ENCODE data around the gene RIPK4. TPM values are rescaled to one million over a fixed set of nuclear protein-coding genes. Genes with fewer than 3 reads are reported as not detected.

The RIPK4 gene
- total RNA-seq, 1 experiment from 2014 or later, result not detected

- DNase-seq (ENCODE audit: low spot score), result no peak
- in situ Hi-C loops (cut with HindIII; ENCODE audit: low sequenced_read_pairs), result no loop called here
Measured at GRCh38 chr21:41760411-41760810, 6.4 kb downstream of the RIPK4 start.

DNA sequence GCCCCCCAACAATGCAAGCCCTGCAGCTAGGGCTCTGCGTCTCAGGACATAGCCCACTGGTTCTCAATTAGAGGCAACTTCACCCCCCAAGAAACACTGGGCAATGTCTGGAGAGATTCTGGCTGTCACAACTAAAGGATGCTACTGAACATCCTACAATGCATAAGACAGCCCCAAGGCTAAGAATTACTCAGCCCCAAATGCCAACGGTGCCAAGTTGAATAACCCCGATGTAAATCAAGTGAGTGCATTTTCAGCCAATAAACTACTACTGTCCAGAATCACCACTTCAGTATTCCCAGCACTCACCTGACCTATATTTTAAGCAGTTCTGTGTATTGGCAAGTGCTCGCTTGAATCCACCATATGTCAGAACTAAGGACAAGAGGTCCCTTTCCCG is 6.9 kb downstream of the RIPK4 start:
- in situ Hi-C loops (cut with HindIII; ENCODE audit: low sequenced_read_pairs), result no loop called here
- DNase-seq (ENCODE audit: low spot score), result no peak

- no peak for DNase-seq (ENCODE audit: low spot score)
- in situ Hi-C loops (cut with HindIII; ENCODE audit: low sequenced_read_pairs), result no loop called here
Measured at GRCh38 chr21:41759214-41759840, 7.5 kb downstream of the RIPK4 start.

DNA sequence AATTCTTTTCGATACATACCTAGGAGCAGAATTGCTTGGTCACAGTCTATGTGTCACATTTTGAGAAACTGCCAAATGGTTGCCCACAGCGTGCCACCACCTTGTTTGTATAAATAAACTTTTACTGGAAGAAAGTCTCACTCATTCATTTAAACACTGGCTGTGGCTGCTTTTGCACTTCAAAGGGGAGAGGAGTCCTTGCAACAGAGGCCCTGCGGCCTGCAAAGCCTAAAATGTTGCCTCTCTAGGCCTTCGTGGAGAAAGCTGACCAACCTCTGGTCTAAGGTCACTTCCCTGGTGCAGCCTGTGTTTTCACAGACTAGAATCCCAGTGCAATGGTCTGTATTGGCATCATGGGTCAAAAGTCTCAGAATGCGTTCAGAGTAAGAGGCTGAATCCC is 8.3 kb downstream of the RIPK4 start:
- in situ Hi-C loops (cut with HindIII; ENCODE audit: low sequenced_read_pairs), result no loop called here
- no peak for DNase-seq (ENCODE audit: low spot score)

GRCh38 chr21:41755934-41756773 is 10.7 kb downstream of the RIPK4 start:
- in situ Hi-C loops (cut with HindIII; ENCODE audit: low sequenced_read_pairs), result no loop called here
- no peak for DNase-seq (ENCODE audit: low spot score)

- in situ Hi-C loops (cut with HindIII; ENCODE audit: low sequenced_read_pairs), result no loop called here
- no peak for DNase-seq (ENCODE audit: low spot score)
Measured at GRCh38 chr21:41755258-41755933, 11.5 kb downstream of the RIPK4 start.

- in situ Hi-C loops (cut with HindIII; ENCODE audit: low sequenced_read_pairs), result no loop called here
- no peak for DNase-seq (ENCODE audit: low spot score)
Measured at GRCh38 chr21:41754479-41754891, 12.4 kb downstream of the RIPK4 start.

DNA sequence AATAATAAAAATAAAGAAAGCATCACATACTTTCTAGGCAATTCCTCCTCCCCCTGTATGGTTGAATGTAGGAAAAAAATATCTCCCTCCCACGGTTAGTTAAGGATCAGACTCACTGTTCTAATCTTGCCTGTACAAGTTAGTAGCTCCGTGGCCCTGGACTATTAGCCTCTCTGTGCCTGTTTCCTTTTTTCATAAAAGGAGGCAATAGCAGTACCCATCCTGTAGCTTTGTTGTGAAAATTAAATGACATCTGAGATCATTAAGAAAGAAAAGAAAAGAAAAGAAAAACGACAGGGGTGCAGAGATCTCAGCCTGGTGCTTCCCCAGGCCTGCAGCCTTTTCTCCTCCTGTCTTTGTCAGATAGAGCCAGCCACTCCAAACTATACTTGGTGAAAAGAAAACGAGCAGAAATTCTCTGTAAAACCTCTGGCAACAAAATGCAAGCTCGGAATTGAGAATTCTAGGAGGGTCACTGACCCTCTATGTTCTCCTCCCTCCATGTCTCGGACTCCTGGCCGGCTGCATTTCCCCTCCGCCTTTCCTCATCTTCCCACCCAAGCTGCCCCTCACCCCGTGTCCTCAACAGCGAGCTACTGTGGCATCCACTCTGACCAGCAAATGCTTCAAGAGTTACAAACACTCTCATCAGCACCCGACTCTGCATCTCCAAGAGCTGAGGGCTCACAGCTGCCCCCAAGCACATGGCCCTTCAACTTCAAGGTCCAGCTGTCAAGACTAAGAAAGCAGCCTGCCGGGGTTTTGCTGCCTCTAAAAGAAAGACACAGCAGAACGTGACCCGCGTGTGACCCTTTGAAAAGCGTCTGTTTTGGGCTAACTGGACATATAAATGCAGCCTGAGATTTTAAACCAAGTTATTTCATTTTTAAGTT is 13.6 kb downstream of the RIPK4 start:
- DNase-seq (ENCODE audit: low spot score), result no peak
- in situ Hi-C loops (cut with HindIII; ENCODE audit: low sequenced_read_pairs), result no loop called here

DNA sequence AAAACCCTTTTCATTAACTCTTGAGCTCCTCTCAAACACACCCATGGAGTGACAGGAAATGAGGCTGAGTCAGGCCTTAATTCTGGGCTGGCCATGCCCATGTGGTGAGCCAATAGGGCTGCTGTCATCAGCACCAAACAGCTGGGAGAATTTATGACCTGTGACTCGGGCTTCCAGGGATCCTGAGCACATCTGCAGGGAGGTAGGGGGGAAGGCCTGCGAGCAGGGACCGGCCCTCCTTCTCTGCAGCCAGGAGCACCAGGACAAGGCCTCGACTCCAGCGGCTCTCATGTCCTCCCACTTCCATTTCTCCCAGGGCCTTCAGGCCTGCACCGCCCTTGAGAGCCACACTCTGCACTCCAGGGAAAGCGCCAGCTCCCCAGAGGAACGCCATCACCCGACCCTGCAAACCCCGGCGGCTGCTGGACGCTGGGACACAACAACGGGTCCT is 14.6 kb downstream of the RIPK4 start:
- DNase-seq (ENCODE audit: low spot score), result no peak
- in situ Hi-C loops (cut with HindIII; ENCODE audit: low sequenced_read_pairs), result no loop called here

- in situ Hi-C loops (cut with HindIII; ENCODE audit: low sequenced_read_pairs), result no loop called here
- no peak for DNase-seq (ENCODE audit: low spot score)
Measured at GRCh38 chr21:41751611-41752011, 15.2 kb downstream of the RIPK4 start.

DNA sequence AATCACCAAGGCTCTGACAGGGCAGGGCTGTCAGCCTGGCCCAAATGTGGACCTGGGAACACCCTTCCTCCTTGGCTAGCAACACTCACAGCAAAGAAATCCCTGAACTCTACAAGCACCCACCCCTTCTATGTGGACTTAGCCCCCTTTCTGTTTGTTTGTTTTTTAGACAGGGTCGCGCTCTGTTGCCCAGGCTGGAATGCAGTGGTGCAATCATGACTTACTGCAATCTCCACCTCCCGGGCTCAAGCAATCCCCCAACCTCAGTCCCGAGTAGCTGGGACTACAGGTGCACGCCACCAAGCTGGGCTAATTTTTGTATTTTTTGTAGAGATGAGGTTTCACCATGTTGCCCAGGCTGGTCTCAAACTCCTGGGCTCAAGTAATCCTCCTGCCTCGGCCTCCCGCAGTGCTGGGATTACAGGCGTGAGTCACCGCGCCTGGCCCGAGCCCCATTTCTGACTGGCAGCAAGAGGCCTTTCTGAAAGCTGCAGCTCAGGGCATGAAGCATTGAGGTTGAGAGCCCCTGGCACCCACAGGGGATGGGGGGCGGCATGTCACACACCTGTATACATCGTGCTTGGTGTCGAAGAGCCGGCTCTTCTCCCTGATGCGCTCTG is 16.2 kb downstream of the RIPK4 start:
- in situ Hi-C loops (cut with HindIII; ENCODE audit: low sequenced_read_pairs), result no loop called here
- DNase-seq (ENCODE audit: low spot score), result no peak

GRCh38 chr21:41750051-41750450 is 16.8 kb downstream of the RIPK4 start:
- in situ Hi-C loops (cut with HindIII; ENCODE audit: low sequenced_read_pairs), result no loop called here
- DNase-seq (ENCODE audit: low spot score), result no peak

GRCh38 chr21:41749286-41749685 is 17.6 kb downstream of the RIPK4 start:
- no peak for DNase-seq (ENCODE audit: low spot score)
- in situ Hi-C loops (cut with HindIII; ENCODE audit: low sequenced_read_pairs), result no loop called here

DNA sequence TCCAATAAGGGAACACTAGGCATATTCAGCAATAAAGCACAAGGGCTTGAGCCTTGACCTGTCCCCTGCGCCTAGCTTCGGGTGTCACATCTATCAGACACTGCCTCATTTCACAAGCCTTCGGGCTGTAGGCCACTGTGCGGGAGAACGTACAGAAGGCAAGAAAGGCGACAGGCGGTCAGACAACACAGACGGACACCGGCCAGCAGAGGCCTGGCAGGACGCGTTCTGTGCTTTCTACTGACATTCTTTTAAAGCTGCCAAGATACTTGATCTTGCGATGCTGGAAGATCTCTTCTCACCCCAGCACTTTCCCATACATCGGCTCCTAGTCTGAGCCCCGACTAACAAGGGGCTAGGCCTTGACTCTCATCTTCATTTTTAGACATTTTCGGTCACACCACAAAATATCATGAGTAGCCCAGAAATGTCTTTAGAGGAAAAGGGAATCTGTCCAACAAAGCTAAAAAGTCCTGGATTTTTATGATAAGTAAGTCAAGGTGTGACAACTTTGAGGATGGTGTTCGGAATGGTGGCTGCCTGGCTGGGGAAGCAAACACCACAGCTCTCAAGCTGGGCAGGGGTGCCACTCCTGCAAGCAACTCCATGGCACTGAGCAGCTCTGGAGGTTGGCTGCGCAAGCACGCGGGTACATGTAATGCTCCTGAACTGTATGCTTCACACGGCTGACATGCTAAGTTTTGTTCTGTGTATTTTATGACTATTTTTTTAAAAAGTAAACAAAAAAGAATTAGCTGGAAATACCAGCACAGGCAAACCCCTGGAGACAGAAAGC is 18.7 kb downstream of the RIPK4 start:
- DNase-seq (ENCODE audit: low spot score), result no peak
- in situ Hi-C loops (cut with HindIII; ENCODE audit: low sequenced_read_pairs), result no loop called here

- no peak for DNase-seq (ENCODE audit: low spot score)
- in situ Hi-C loops (cut with HindIII; ENCODE audit: low sequenced_read_pairs), result no loop called here
Measured at GRCh38 chr21:41746744-41747006, 20.2 kb downstream of the RIPK4 start.

GRCh38 chr21:41745971-41746743 is 20.7 kb downstream of the RIPK4 start:
- DNase-seq (ENCODE audit: low spot score), result no peak
- in situ Hi-C loops (cut with HindIII; ENCODE audit: low sequenced_read_pairs), result no loop called here

DNA sequence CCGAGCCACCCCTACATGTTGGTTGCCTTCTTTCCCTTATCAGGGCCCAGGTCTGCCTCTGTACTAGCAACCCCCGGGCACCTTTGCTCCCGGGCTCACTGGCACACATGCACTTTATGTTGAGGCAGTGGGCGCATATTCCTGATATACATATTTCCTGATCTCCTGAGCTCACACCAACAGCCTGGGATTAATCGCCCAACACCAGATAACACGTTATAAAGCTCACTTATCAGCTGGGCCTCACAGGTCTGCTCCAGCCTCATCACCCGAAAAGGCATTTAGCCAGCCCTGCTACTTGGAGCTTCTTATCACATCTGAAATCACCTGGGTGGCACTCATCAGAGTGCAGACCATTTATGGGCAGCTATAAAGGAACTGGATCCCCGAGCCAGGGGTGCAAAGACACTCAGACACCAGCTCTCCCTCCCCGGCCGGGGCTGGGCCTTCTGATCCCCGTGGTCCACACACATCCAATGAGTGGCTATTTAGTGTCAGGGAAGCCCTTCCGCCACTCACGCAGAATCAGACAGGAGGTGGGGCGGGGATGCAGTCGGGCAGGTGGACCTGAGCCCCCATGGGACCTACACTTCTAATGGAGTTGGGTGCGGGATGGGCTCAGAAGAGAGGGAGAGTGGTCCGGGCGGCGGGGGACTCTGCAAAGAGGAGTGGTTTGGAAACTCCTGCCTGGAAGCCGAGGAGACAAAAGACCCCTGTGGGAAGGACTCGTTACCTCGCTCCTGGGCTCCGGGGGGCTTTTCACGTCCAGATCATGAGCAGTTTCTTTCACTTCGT is 21.6 kb downstream of the RIPK4 start:
- DNase-seq (ENCODE audit: low spot score), result no peak
- in situ Hi-C loops (cut with HindIII; ENCODE audit: low sequenced_read_pairs), result no loop called here
